Activated CD8-positive, alpha-beta memory T cell treated with anti-CD3 and anti-CD28 coated beads for 4 hours (primary cell): ENCODE data around the gene CBY2.

ENCODE experiments used
- DNase-seq, 2 donors: peaks; one replicate each; pipeline ENCODE4 v3.0.0-alpha.2; 2020; ENCODE audit warnings: low read depth in 2 of 2

CBY2 gene

DNA sequence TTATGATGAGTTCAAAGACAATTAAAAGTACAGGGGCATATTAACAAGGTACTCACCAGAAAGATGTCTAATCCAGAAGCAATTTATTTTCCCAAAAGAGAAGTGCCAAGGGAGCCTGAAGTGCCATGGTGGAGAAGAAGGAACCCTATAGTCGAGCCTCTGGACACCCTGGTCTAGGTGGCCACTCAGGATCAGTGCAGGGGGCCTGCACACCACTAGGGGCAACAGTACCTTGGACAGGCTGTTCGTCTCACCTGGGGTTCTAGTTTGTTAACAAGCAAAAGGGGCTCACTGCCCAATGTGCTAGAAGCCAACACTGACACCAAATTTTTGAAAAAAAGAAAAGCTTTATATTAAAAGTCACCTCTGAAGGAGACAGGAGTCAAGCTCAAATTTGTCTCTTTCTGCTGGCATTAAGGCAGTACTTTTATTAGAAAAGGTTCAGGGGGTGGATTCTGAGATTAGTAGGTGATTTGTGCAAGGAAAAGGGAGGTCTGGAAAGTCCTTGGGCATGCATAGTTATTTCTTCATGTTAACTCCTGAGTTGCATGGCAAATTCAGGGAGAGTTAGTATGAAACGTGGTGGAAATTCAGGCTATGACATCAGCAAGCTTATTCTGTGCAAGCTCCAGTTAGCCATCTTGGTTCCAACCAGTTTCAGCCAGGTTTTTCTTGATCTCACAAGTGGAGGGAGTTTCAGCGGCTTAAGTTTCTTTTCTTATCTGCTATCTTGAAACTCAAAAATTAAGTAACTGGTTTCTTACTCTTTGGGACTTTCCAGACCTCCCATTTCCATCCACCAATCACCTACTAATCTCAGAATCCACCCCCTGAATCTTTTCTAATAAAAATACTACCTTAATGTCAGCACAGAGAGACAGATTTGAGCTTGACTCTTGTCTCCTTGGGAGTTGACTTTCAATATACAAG lies 884 bp upstream of the CBY2 start:
- DNase-seq: no peak

DNA sequence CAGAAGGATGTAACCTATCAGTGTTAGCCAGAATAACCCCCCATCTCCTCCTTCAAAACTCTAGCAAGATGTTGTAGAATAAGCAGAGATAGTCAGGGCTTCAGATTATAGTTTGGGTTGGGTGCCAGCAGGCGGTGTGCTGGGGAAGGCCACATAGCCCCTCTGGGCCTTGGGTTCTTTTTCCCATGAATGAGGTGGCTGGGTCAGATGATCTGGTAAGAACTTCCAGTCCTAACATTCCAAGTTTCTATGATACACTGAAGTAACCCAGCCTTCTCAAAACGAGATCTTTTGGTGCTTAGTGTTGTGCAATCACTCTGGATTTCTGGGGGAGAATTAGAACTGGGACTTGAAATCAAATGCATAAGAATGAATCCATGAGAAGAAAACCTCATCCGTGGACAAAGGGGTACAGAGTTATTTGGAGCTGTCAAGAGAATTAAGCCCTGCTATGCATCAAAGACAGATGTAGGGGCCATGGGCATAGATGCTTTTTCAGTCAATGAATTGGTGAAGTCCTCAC lies 810 bp downstream of the CBY2 start:
- no peak for DNase-seq

DNA sequence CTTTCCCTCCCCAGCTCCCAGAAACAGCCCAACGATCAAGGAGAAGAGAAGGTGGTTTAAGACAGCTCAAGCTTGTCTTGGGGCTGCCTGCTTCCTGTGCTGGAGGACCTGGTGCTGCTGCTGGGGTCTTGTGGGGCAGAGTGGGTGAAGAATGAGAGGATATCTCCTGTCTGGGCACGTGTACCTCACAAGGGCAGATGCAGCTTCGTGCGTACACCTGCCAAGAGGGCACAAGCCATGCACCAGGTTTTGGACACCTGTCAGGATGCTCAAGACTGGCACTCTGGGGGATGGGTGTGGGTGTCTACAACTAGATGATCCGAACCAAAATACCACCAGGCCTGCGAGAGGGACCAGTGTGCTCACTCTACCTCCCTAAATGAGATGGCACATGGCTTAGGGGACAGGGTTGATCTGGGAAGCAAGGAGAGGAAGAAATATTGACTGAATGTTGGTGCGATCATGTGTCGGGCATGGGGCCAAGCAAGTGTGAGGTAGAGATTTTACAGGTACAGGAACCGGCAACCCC lies 2.2 kb downstream of the CBY2 start:
- DNase-seq: no peak

DNA sequence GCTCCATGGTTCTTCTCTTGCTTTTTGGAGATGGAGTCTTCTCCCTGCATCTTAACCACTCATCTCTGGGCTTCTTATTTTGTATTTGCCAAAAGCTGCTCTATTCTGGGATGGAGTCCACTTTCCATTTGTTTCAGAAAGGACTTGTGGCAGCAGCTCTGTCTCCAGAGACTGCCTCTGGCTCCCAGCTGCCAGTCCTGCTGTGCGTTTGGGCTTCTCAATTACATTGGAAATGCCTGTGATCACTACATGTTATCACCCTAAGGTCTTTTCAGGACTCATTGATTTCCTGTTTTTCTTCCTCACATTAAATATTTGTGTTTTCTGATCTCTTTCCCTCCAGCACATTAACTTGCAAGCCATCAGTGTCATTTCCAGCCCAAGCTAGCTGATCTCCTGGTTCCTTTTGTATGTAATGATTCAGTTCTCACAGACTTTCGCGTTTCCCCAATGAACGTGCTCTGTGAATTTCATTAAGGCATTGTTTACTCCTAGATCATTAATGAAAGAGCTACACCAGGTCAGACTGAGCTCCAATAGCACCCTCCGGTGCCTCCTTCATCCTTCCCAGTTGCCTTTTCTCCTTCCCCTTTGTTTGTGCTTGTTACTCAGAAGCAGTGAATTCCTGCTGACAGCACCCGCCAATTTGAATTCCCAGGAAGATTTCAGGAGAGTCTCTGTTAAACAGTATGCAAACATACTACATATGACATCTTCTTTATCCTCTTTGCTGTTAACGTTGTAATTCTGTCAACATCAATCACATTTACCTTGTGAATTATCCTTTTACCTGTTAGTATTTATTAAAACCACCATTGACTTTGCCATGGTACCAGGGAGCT lies 3.0 kb downstream of the CBY2 start:
- DNase-seq: no peak

- DNase-seq: no peak
Observed at GRCh38 chr13:45705918-45706317, 3.8 kb downstream of the CBY2 start.

- DNase-seq: no peak
Observed at GRCh38 chr13:45707516-45708100, 5.5 kb downstream of the CBY2 start.

- DNase-seq: no peak
Observed at GRCh38 chr13:45711951-45712350, 9.8 kb downstream of the CBY2 start.

DNA sequence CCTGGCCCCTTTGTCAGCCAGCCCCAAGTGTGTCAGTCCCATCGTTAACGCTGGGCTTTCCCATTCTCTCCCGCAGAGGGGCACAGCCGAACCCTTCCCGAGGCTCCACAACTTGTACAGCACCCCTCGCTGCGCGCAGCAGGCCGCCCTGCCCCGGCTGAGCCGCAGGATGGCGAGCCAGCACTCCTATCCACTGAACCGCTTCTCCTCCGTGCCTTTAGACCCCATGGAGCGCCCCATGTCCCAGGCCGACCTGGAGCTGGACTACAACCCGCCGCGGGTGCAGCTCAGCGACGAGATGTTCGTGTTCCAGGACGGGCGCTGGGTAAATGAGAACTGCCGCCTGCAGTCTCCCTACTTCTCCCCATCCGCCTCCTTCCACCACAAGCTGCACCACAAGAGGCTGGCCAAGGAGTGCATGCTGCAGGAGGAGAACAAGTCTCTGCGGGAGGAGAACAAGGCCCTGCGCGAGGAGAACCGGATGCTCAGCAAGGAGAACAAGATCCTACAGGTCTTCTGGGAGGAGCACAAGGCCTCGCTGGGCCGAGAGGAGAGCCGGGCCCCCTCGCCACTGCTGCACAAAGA lies 11.1 kb downstream of the CBY2 start:
- no peak for DNase-seq

- DNase-seq: no peak
Observed at GRCh38 chr13:45713721-45714120, 11.6 kb downstream of the CBY2 start.

GRCh38 chr13:45714170-45714569 lies 12.1 kb downstream of the CBY2 start:
- DNase-seq: no peak

DNA sequence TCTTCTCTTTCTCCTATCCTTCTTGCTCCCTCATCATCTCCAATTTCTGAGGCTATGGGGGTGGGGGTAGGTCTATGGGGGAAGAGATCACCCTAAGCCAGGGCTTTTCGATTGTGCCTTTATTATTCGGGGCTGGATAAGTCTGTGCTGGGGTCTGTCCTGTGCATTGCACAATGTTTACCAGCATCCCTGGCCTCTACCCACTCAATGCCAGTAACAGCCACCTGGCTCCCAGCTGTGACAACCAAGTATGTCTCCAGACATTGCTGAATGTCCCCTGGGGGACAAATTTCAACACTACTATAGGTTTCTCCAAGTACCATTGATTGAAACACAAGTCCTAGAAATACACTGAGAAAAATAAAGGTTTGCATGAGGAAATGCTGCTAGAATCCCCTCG lies 13.2 kb downstream of the CBY2 start:
- no peak for DNase-seq

- DNase-seq: no peak
Observed at GRCh38 chr13:45717349-45717748, 15.2 kb downstream of the CBY2 start.

DNA sequence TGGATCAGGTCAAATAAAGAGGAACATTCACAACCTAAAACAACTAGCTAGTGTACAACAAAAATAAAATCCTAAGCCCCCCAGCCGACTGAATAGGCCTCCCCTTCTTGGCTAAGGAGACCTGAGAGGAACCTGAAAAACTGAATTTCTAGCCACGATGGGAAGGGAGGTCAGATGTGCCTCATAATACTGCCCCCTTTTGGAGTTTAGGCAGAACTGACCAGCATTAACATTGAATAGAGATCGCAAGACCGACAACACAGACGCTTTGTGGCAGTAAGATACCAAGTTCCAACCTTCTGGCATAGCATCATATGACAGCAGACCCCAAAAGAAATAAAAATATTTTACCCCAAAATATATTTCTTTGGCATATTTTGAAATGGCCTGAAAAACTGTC lies 15.9 kb downstream of the CBY2 start:
- no peak for DNase-seq

GRCh38 chr13:45718992-45719391 lies 16.9 kb downstream of the CBY2 start:
- DNase-seq: no peak

GRCh38 chr13:45721203-45721731 lies 19.1 kb downstream of the CBY2 start:
- DNase-seq: no peak

DNA sequence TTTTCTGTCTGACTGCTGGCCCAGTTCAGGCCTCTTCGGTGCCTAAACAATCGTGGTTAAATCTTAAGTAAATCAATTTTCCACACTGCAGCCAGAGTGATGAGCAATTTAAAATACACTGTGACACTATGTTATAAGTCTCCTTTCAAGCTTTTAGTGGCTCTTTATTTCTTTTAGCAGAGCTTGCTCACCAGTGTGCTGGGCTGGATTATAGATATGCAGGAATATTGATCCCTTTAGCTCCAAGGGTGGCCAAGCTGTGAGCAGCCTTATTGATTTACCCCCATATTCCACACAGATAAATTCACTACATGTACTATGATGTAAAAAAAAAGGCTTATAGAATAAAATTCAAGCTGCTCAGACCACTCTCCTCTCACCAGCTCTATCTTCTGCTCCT lies 21.7 kb downstream of the CBY2 start:
- DNase-seq: no peak

GRCh38 chr13:45728759-45729158 lies 26.6 kb downstream of the CBY2 start:
- no peak for DNase-seq

DNA sequence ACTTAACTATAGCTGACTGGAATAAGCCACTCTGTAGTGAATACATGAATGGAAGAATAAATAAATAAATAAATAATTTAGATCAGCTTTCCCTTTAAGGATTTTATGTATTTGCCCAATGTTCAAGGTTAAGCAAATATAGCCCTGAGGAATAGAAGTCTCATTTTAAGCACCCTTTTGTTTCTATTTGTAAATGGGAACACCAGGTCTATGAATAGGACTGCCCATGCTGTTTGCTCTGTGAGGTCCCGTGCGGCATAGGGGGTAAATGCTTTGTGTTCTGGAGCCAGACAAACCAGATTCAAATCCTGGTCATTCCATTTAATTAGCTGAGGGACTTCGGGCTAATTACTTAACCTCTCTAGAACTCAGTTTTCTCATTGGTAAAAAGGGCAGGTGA lies 29.3 kb downstream of the CBY2 start:
- DNase-seq: no peak

DNA sequence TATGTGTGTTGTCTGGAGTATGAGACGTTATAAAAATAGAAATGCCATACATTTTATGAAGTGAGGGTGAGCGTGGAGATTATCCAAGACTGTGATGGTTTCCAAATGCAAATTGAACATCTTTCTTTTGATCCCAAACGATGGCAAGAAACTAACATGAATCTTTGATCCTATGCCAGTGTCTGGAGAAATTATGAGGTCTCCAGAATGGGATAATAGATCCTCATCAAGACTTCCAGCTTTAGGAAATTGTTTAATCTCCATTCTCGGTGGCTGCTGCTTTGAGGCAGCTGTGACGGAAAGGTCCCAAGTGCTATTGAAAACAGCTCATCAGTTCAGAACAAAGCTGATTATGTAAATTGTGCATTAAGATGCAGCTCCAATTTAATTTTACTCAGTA lies 30.8 kb downstream of the CBY2 start:
- no peak for DNase-seq

- no peak for DNase-seq
Observed at GRCh38 chr13:45733361-45733760, 31.2 kb downstream of the CBY2 start.

DNA sequence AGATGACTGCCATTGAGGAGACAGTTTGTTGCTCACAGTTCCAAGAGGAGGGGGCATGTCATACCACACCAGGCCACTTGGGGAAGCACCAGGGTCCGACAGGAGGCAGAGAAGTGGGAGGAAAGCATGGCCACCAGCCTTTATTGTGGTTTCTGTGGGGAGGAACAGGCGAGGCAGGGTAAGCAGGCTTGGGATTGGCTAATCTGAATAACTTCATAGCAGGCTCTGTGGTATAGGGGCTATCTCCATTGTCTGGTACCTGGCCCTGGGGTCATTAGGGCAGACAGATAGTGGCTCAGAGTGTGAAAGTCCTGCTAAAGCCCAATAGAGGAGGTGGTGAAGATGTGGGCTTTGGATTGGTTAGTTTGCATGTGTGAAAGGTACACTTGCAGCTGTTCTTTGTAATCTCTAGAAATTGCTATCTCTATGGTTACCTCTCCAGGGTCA lies 35.5 kb downstream of the CBY2 start:
- DNase-seq: no peak
